NCI-H2196 (cell line): Measurements from ENCODE around the gene RNF169.
A peak's percentile ranks its signal among the peaks of the same experiment; 100 is the strongest.
"Not testable (repeated sequence)": the region's sequence is repeated elsewhere in the genome, so short reads cannot be mapped to it uniquely, and the experiment has no call there.

ENCODE experiments used
- DNase-seq: peaks from one replicate; lab custom pipeline; 2025; ENCODE audit not compliant: unreplicated experiment; lab: John Stamatoyannopoulos, UW

RNF169 gene

GRCh38 chr11:74729397-74729796 is 19.3 kb upstream of the RNF169 start:
- no peak for DNase-seq

DNA sequence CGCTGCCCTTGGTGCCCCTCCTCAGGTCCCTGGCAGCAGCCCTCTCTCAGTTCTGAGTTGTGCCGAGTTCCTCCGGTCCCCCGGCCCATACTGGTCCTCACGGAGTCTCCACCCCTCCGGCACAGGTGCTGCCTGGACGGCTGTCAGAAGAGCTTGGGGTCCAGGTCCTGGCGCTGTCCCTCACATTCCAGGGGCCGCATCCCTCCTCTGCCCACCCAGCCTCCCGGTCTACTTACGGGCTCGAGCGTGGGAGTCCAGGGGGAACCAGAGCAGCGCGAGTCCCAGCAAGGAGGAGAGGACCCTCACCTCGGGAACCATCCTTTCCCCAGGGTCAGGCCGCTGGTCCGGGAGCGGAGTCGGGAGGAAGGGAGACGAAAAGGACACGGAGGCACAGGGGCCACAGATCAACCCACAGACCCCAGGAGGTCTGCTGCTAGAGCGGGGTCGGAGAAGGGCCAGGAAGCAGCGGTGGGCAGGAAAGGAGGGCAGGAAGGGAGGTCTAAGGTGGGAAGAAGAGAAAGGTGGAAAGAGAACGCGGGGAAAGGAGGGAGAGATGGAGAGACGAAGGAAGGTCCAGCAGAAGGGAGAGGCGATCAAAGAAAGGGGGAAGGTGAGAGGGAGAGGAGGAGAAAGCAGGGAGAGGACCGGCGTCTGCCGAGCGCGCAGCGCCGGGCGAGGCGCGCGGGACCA is 17.9 kb upstream of the RNF169 start:
- DNase-seq, result no peak

DNA sequence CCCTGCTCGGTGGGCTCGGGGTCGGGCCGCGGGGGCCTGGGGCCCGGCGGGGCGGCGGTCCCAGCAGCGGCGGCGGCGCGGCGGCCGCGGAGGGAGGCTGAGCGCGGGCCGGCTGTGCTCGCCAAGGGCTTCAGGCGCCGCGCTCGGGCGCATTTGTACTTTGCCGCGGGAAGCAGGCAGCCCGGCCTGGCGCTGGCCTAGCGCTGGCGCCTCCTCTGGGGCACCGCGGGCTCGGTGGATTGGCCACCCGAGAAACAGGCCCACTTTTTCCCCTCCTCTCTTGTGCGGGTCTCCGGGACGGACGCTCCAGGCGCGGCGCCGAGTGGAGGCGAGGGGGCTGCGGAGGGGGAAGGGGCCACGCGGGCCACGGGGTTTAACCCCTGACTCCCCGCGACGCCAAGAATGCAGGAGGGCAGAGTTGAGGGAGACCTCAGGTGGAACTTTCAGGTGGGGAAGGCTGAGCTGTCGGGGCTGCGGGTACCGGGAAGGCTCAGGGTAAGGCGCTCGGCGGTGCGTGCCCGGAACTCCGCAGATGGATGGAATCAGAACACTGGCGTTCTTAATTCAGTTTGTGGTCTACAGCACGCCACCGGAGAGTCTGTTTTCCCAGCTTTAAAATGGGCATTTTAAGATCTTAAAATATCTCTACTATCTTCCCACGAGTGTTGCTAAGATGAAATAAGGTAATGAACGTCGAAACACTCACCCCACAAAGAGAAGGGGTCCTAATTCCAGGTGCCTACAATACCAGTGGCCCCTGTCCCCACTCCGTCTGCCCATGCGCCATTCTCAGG is 17.2 kb upstream of the RNF169 start, which contains the start of gene CHRDL2:
Gene CHRDL2, minus strand, starts transcription at position 126 of the 794 bp plus-strand sequence. CDS start 538 bp downstream, outside the sequence.
- peak; percentile 32 for DNase-seq

GRCh38 chr11:74734559-74734925 is 14.1 kb upstream of the RNF169 start:
- DNase-seq, result no peak

DNA sequence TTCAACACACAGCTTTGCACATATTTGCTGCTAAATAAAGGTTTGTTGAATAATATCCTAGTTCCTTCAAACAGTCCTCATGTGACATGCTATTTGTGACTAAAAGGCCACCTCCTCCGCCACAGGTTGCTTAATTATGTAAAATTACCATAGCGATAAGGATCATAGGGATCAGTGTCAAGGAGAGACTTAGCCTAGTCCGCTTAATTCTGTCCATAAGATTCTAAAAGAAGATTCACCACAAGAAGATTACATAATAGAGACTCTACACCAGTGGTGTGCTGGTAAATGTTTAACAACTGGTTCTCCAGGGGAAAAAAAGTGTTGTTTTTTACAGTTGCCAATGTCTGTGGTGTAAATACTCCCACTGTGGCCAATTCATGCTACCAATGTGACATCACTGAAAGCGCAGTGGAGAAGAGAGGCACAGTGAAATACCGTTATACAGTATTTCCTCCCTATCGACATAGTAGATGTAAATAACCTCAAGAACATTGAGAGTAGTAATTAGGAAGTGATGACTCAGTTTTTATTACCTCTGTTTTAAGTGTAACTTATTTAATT is 13.2 kb upstream of the RNF169 start:
- no peak for DNase-seq

- DNase-seq, result no peak
Measured at GRCh38 chr11:74736031-74736430, 12.6 kb upstream of the RNF169 start.

DNA sequence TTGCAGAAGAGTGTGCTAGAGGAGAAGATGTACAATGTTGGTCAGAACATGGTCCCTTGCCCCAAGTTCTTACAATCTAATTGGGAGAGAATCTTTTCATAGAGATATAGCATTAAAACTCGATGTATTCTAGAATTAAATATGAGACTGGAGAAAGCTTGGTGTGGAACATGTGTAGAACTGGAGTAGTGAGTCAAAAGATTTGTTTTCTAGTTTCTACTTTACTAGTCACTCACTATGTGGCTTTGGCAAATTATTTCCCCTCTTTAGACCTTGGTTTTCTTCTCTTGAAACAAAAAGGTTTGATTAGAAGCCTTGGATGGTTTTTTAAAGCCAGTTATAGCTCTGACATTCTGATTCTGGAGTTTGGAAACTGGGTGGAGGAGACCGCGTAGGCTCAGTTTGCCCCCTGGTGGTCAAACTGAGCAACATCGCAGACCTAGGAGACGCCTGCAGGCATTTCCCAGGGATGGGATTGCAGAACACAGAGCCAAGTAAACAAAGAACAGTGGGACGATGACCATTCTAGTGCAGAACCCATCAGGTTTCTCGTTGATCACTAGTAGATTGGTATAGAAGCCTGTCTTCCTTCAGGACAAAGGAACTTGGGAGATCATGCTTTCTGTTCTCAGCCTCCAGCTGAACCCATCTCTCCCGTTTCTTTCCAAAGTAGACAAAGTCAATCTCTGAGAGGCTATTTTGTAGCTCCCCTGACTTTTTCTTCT is 8.9 kb upstream of the RNF169 start:
- no peak for DNase-seq

DNA sequence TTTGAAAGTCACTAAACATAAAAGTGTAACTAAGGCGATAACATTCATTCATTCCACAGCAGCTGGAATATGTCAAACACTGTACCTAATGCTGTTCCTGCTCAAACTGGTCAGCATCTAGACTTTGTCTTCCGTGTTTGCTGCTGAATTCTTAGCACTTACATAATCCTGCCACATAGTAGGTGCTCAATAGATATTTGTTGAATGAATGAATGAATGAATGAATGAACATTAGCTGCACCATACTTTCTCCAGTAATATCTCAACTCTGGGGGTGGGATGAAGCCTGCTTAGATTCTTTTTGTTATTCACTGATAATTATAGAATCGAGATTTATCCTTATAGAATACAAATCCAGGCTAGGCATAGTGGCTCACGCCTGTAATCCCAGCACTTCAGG is 6.6 kb upstream of the RNF169 start:
- DNase-seq, result no peak

GRCh38 chr11:74743640-74744039 is 5.0 kb upstream of the RNF169 start:
- DNase-seq, result no peak

GRCh38 chr11:74744277-74744676 is 4.4 kb upstream of the RNF169 start:
- no peak for DNase-seq

- DNase-seq, result no peak
Measured at GRCh38 chr11:74746868-74747267, 1.8 kb upstream of the RNF169 start.

GRCh38 chr11:74749127-74749964 is 697 bp downstream of the RNF169 start:
- DNase-seq, result peak; percentile 43

GRCh38 chr11:74749965-74750296 is 1.3 kb downstream of the RNF169 start:
- DNase-seq, result no peak

GRCh38 chr11:74750598-74750997 is 1.9 kb downstream of the RNF169 start:
- DNase-seq, result not testable (repeated sequence)

DNA sequence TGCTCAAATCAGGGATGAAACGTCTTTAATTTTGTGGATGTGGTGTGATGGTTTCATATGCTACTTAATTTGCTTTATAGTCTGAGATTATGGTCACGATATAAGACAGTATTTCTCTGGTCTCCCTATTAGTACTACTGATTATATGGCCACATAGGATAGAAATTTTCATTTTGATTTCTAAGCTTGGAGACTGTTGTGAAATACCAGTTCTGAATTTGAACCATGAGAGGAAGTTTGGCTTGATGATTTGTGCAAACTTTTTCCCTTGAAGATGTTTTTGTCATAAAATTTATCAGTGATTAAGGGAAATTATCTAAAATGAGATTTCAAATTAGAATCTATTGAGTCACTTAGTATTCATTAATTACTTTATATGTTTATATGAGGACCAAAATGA is 2.7 kb downstream of the RNF169 start:
- no peak for DNase-seq

- no peak for DNase-seq
Measured at GRCh38 chr11:74754507-74755252, 6.0 kb downstream of the RNF169 start.

GRCh38 chr11:74755395-74755995 is 6.8 kb downstream of the RNF169 start:
- DNase-seq, result no peak

GRCh38 chr11:74756571-74756970 is 7.9 kb downstream of the RNF169 start:
- no peak for DNase-seq

DNA sequence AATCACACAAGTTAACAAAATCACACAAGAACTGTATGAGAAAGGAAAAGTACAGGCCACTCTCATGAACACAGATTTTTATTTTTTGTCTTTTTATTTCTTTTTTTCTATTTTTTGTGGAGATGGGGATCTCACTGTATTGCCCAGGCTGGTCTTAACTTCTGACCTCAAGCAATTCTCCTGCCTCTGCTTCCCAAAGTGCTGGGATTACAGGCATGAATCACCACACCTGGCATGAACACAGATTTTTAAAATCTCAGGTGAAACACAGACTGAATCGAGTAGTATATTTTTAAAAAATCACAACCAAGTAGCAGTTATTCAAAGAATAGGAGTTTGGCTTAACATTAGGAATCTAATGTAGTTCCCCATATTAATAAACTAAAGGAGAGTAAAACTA is 18.3 kb downstream of the RNF169 start:
- no peak for DNase-seq
